Measurements from ENCODE around the gene FREM2.

The FREM2 gene

DNA sequence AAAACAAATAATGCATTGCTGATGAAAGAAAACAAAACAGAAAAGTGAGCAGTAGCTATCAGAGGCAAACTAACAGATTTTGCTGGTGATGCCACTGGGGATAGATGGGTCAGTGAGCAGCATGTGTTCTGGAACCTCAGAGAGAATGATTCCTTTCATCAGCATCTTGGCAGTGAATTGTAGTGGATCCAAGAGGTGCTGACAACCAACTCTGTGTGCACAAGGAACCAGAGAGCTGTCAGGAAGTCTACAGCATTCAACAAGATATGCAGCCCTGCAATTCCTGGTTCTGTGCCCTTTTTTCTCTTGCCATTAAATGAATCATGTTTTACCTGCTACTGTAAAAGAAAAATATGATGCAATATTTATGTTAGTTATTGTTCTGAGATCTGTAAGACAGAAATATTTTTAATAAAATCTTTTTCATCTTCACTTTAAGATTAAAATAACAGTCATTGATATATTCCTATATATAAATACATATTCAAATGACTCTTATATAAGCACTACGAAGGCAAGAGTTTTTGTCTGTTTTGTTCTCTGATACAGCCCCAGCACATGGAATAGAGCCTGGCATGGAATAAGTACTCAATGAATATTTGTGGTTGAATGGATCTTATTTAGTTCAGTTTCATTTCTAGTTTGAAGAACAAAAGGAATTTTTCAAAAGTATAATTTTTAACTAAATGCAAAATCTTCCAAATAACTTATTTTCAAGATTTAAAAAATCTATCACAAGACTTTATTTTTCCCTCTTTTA, 80.8 kb downstream of the FREM2 start:
- Mint-ChIP-seq H3K9me3 (no peaks in the 10 kb centered on the region), H3K27me3 (no peaks in the 10 kb centered on the region), H3K4me3 (no peak overlapping the region), H3K27ac (no peak overlapping the region), H3K4me1 (no peaks in the 10 kb centered on the region)
- ATAC-seq (no peak), DNase-seq (no peak)

DNA sequence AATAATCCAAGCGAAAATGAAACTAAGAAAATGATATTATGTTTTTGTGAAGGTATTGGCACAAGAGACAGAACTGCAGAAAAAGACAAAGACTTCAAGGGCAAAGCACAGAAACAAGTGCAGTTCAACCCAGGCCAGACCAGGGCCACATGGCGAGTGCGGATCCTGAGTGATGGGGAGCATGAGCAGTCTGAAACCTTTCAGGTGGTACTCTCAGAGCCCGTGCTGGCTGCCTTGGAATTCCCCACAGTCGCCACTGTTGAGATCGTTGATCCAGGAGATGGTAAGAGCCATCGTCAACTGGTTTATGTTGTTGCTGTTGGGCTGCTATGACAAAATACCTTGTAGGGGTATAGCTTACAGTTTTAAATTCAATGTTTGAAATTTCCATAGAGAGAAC, 82.6 kb downstream of the FREM2 start:
- Mint-ChIP-seq H3K4me3 (no peak overlapping the region), H3K27me3 (no peaks in the 10 kb centered on the region), H3K9me3 (no peaks in the 10 kb centered on the region), H3K4me1 (no peaks in the 10 kb centered on the region), H3K27ac (no peak overlapping the region)
- DNase-seq, result no peak
- ATAC-seq, result no peak

DNA sequence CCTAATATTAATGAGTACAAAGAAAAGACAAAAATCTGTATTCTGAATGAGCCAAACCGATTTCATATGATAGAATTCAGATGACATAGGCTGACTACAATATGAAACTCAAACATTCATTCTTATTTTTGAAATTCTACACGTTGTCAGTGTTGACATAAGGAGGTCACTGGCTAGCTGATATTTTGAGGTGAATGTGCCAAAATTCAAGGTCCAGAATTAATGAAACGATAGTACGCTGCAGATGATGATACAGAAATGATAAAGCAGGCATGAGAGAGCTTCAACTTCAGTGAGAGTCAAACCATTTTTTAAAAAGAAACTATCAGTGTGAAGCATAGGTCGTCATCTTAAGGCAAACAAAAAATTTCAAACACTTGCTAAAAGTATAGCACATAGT, 88.2 kb downstream of the FREM2 start:
- ATAC-seq (no peak), DNase-seq (no peak)
- no peak overlapping the region for H3K4me3 Mint-ChIP-seq
- no peak overlapping the region for H3K27ac Mint-ChIP-seq
- no peaks in the 10 kb centered on the region for H3K27me3 Mint-ChIP-seq
- no peaks in the 10 kb centered on the region for H3K4me1 Mint-ChIP-seq
- peaks cover 0 to 7% of the 10 kb centered on the region in 2 donors for H3K9me3 Mint-ChIP-seq

DNA sequence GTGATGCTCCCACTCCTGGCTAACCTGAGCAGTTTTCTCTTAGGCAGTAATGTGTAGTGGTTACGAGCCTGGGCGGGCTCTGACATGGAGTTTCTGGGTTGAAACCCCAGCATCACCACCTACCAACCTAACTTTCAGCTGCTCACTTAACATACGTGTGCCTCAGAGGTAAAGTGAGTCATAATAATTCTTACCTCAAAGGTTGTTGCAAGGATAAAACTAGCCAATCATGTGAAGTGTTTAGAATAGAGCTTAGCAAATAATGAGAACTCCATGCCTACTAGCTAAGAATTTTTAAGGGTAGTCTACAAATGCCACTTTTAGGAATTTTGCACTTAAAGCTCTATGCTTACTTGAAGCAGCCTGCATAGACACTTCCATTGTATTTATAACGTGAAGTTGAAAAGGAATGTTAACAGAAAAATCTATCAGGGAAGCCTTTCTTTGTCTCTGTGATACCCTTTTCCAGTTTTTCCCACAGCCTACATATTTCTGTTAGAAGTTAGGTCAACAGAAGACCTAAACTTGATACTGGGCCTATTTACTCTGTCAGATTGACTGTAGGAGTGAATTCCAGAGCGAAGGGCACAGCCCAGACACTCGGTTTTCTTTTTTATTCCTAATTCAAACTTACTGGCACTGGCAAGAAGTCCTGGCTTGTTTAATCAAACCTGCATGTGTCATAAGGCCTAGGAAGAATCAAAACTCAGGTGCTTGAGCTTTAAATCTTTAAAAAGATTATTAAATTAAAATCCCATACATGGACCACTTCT, 90.7 kb downstream of the FREM2 start:
- no peaks in the 10 kb centered on the region for H3K4me1 Mint-ChIP-seq
- H3K9me3 Mint-ChIP-seq, result peaks cover 0 to 7% of the 10 kb centered on the region in 2 donors
- H3K4me3 Mint-ChIP-seq, result no peak overlapping the region
- no peak overlapping the region for H3K27ac Mint-ChIP-seq
- H3K27me3 Mint-ChIP-seq, result no peaks in the 10 kb centered on the region
- DNase-seq, result no peak
- no peak for ATAC-seq

DNA sequence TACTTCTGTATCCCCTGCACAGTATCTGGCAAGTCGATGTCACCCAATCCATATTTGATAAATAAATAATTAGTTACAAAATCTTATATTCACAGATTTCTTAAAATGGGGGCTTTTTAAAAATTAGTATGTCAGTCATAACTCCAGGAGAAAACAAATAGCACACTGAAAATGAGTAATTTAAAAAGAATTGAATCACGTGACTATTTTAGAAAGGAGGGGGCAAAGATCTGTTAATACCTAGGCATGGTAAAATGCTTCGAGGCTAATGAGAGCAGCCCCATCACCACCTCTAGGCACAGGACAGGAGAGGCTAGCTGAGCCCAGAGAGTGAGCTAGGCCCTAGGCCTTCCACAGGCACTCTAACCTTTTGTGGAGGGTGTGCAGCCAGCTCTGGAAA, 94.7 kb downstream of the FREM2 start:
- no peak overlapping the region for H3K4me3 Mint-ChIP-seq
- DNase-seq, result no peak
- no peak overlapping the region for H3K27ac Mint-ChIP-seq
- no peaks in the 10 kb centered on the region for H3K27me3 Mint-ChIP-seq
- ATAC-seq, result no peak
- H3K9me3 Mint-ChIP-seq, result peaks cover 0 to 7% of the 10 kb centered on the region in 2 donors
- no peaks in the 10 kb centered on the region for H3K4me1 Mint-ChIP-seq

DNA sequence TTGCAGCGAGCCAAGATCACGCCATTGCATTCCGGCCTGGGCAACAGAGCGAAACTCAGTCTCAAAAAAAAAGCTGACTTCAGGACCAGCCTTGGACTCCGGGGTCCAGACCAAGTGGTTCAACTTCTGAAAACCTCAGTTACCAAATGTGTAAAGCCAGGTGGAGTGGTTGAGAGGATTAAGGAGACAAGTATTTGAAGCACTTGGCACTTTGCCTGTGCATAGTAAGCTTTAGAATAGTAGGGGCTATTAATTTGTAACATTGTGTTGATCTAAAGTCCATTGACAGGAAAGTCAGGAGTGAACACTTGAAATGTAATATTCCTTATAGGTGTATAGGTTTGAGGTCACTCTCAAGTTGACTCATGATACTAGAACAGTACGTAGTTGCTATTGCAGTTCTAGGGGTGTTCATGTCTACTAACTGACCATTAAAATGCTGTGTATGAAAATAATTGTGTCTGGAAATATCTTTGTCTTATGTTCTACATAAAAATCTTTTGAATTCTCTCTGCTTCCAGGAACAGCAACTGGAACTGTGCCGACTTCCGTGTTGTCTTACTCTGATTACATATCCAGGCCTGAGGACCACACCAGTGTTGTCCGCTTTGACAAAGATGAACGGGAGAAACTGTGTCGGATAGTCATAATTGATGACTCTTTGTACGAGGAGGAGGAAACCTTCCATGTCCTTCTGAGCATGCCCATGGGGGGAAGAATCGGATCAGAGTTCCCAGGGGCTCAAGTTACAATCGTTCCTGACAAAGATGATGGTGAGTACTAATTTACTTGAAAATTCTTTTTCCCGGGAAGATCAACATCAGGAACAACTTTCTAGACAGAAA, 97.4 kb downstream of the FREM2 start:
- no peak overlapping the region for H3K4me3 Mint-ChIP-seq
- ATAC-seq (no peak), DNase-seq (no peak)
- no peak overlapping the region for H3K27ac Mint-ChIP-seq
- H3K27me3 Mint-ChIP-seq, result no peaks in the 10 kb centered on the region
- no peaks in the 10 kb centered on the region for H3K9me3 Mint-ChIP-seq
- no peaks in the 10 kb centered on the region for H3K4me1 Mint-ChIP-seq

DNA sequence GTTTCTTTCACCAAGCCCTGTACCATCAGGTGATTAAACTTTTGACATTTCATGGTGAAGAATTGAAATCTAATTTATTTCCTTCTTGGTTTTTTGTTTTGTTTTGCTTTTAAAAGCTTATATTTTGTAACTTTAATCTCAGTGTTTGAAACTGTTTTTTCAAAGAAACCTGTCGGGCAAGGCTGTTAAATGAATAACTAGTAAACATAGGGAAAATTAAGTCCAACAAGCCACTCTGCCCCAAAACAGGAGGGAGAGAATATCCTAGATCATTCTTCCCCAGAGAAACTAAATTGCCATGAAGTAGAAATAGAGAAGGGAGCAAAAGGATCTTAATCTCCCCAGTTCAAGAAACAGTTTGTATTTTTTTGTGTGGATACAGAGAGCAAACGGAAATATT, 98.2 kb downstream of the FREM2 start:
- H3K27me3 Mint-ChIP-seq, result no peaks in the 10 kb centered on the region
- H3K4me1 Mint-ChIP-seq, result no peaks in the 10 kb centered on the region
- H3K27ac Mint-ChIP-seq, result peak overlapping the region in 1 of 2 donors; percentile 21
- no peak for ATAC-seq
- no peak overlapping the region for H3K4me3 Mint-ChIP-seq
- H3K9me3 Mint-ChIP-seq, result no peaks in the 10 kb centered on the region
- DNase-seq, result no peak

DNA sequence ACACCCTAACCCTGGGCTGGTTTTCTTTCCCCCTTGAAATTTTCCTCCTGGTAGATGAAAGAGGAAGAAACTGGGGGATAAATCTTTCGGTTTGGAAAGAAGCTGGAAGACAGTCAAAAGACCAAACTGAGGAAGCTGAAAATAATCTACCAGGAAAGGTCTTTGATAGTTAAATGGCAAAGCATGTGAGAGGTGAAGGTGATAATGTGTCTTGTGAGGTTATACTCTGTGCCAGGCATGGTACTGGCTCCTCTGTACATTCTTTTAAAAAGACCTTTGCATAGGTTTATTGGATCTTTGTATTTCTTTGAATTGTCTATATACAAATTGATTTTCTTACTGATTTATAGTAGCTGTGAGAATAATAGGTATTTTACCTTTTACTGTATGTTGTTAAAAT, 98.6 kb downstream of the FREM2 start:
- Mint-ChIP-seq H3K9me3 (no peaks in the 10 kb centered on the region), H3K27me3 (no peaks in the 10 kb centered on the region), H3K4me1 (no peaks in the 10 kb centered on the region), H3K27ac (no peak overlapping the region), H3K4me3 (no peak overlapping the region)
- DNase-seq (no peak), ATAC-seq (no peak)

DNA sequence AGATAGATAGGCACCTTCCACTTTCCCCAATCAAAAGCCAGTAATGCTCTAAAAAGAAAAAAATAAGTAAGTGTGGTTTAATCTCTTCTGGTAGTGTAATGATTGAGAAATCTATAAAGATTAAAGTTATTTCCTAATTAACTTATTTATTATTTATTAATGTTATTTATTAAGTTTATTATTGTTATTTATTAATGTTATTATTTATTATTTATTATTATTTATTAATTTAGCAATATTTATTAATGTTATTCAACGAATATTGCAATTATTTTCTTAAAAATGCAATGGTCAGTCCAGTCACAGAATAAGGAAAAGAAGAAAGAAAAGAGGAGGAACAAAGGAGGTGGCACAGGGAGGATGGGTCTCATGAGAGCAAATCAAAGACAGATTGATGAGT, 100.7 kb downstream of the FREM2 start:
- ATAC-seq (no peak), DNase-seq (no peak)
- no peak overlapping the region for H3K27ac Mint-ChIP-seq
- H3K4me3 Mint-ChIP-seq, result no peak overlapping the region
- H3K9me3 Mint-ChIP-seq, result no peaks in the 10 kb centered on the region
- H3K27me3 Mint-ChIP-seq, result no peaks in the 10 kb centered on the region
- H3K4me1 Mint-ChIP-seq, result no peaks in the 10 kb centered on the region

DNA sequence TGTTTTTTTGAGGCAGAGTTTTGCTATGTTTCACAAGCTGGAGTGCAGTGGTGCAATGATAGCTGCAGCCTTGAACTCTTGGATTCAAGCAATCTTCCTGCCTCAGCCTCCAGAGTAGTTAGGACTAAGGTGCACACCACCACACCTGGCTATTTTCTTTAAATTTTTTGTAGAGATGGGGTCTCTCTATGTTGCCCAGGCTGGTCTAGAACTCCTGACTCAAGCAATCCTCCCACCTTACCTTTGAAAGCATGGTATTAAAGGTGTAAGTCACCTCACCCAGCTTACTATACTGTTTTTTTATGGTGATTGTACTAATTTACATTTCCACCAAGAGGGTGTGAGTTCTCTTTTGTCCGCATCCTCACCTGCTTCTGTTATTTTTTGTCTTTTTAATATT, 110.0 kb downstream of the FREM2 start:
- H3K9me3 Mint-ChIP-seq, result peaks cover 6 to 9% of the 10 kb centered on the region in 2 donors
- H3K4me1 Mint-ChIP-seq, result no peaks in the 10 kb centered on the region
- ATAC-seq, result no peak
- no peaks in the 10 kb centered on the region for H3K27me3 Mint-ChIP-seq
- no peak overlapping the region for H3K27ac Mint-ChIP-seq
- H3K4me3 Mint-ChIP-seq, result no peak overlapping the region
- no peak for DNase-seq

DNA sequence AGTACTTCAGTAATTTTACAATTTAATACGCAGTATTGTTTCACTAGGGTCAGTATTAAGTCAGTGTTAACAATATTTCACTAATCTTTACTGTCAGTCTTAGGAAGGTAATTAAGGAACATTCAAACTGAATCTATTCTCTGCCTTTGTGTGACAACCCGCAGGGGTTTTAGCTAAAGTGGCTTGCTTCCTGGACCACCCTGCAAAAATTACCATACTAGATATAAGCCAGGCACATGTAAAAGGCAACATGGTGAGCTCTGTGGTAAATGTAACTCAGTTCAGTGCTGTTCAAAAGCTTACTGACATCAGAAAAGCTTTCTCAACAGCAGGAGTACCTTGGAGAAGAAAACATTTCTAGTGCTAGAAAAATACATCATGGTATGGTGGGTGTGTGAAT, 116.7 kb downstream of the FREM2 start:
- ATAC-seq, result no peak
- H3K27ac Mint-ChIP-seq, result no peak overlapping the region
- H3K4me1 Mint-ChIP-seq, result no peaks in the 10 kb centered on the region
- DNase-seq, result no peak
- H3K4me3 Mint-ChIP-seq, result no peak overlapping the region
- no peaks in the 10 kb centered on the region for H3K27me3 Mint-ChIP-seq
- H3K9me3 Mint-ChIP-seq, result peaks cover 8% of the 10 kb centered on the region in 2 donors

DNA sequence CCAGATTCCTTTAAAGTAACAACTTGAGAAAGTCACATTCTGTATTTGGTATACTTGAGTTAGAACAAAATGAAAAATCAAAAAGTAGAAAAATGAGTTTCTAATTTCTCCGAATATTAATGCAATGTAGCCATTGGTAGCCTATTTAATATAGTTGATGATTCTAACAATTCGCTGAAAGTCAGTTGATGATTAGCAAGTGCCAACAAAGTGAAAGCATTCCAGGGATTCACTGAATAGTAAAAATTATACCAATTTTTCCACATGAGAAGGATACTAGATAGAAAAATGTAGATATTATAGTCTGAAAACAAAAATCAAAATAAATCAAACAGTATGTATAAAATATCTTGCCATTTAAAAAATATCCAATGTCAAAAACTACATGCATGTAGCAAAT, 117.2 kb downstream of the FREM2 start:
- no peaks in the 10 kb centered on the region for H3K4me1 Mint-ChIP-seq
- peaks cover 8% of the 10 kb centered on the region in 2 donors for H3K9me3 Mint-ChIP-seq
- ATAC-seq (no peak), DNase-seq (no peak)
- H3K27ac Mint-ChIP-seq, result no peak overlapping the region
- no peak overlapping the region for H3K4me3 Mint-ChIP-seq
- H3K27me3 Mint-ChIP-seq, result no peaks in the 10 kb centered on the region

DNA sequence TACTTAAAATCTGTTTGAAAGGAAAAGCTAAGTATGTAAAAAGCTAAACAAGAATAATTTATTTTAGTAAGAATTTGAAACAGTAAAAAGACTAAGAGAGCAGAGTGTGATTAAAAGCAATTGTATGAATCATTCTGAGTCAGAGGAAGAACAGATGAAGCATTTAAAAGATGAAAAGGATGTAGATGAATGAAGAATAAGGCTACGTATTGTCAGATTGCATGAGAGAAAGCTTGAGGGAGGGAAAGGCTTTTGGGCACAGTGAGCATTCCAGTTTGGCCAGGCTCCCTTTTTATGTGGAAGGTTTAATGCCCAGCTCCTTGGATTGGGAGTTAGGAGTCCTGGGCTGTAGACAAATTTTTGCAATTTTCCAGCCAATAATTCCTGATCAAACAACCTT, 117.7 kb downstream of the FREM2 start:
- H3K4me3 Mint-ChIP-seq, result no peak overlapping the region
- H3K27me3 Mint-ChIP-seq, result no peaks in the 10 kb centered on the region
- ATAC-seq (no peak), DNase-seq (no peak)
- no peaks in the 10 kb centered on the region for H3K4me1 Mint-ChIP-seq
- H3K27ac Mint-ChIP-seq, result no peak overlapping the region
- H3K9me3 Mint-ChIP-seq, result peaks cover 8% of the 10 kb centered on the region in 2 donors

DNA sequence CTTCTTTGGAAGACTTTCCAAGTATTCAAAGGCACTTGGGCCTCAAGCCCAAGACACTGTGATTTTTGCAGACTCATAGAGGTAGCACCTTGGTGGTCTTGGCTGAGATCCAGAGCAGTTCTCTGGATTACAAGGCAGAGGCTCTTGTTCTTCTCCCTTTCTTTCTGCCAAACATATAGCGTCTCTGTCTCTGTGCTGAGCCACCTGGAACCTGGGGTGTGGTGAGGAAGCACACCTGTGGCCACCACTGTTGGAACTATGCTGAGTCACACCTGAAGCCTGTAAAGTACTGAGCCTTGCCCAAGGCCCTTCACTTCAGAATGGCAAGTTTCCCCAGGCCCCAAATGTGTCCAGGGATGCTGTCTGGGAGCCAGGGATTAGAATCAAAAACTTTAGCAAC, 127.5 kb downstream of the FREM2 start:
- no peaks in the 10 kb centered on the region for H3K4me1 Mint-ChIP-seq
- no peaks in the 10 kb centered on the region for H3K27me3 Mint-ChIP-seq
- no peak overlapping the region for H3K4me3 Mint-ChIP-seq
- peaks cover 30% of the 10 kb centered on the region in 2 donors for H3K9me3 Mint-ChIP-seq
- no peak overlapping the region for H3K27ac Mint-ChIP-seq
- ATAC-seq (no peak), DNase-seq (no peak)

DNA sequence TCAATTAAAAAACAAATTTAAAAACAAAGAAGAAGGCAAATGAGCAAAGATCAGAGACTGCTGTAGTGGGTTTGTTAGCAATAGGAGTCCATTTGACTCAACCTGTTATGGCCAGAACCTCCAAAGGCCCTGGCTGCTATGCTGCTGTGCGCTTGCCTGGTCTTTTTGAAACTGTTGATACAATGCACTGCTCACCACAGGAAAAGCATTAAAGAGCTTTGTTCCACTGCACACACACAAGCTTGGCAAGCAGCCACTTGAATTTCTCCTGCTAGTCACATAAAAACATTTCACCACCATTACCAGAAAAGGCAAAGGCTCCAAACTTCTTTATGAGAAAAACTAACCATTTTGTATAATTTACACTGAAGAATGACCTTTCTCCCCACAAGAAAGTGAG, 132.2 kb downstream of the FREM2 start:
- Mint-ChIP-seq H3K4me1 (no peaks in the 10 kb centered on the region), H3K27me3 (no peaks in the 10 kb centered on the region), H3K4me3 (no peak overlapping the region), H3K27ac (no peak overlapping the region), H3K9me3 (peaks cover 6 to 8% of the 10 kb centered on the region in 2 donors)
- no peak for DNase-seq
- ATAC-seq, result no peak

DNA sequence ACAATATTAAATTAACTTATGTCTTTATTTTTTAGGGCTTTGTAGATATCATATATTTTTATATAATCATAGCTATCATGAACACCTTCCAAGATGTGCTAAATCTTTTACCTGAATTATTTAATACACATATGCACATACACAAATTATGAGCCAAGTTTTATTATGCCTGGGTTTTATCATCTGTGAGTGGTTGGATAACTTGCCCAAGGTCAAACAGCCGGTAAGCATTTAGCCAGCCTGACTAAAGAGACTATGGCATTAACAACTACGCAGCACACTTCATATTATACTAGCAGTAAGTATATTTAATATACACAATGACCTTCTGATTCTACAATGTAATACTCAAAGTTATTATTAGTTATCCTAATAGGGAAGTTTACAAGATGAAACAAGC, 132.7 kb downstream of the FREM2 start:
- DNase-seq, result no peak
- Mint-ChIP-seq H3K27ac (no peak overlapping the region), H3K4me3 (no peak overlapping the region), H3K4me1 (no peaks in the 10 kb centered on the region), H3K27me3 (no peaks in the 10 kb centered on the region), H3K9me3 (peaks cover 1 to 5% of the 10 kb centered on the region in 2 donors)
- no peak for ATAC-seq

Data from stimulated activated naive CD8-positive, alpha-beta T cell treated with anti-CD3 and anti-CD28 coated beads, Interleukin-15, amount 100 ng/mL, for 72 hours (primary cell).